ENCODE measurements around the gene BAIAP3.
A peak's percentile ranks its signal among the peaks of the same experiment; 100 is the strongest.

Gene BAIAP3

GRCh38 chr16:1379304-1380076, 46.0 kb downstream of the BAIAP3 start:
- intact Hi-C loops (cut with DNase I), result no loop called here

GRCh38 chr16:1380195-1380594, 46.8 kb downstream of the BAIAP3 start:
- DNase-seq, result no peak
- intact Hi-C loops (cut with DNase I), result no loop called here

More at GRCh38 chr16:1379304-1380076, 46.0 kb downstream of the BAIAP3 start:
- peak in 3 of 10 donors; percentile 28 to 45 (median 36) for DNase-seq

GRCh38 chr16:1381612-1382406, 48.4 kb downstream of the BAIAP3 start:
- no peak for DNase-seq
- intact Hi-C loops (cut with DNase I), result no loop called here

GRCh38 chr16:1383556-1383955, 50.1 kb downstream of the BAIAP3 start:
- intact Hi-C loops (cut with DNase I), result no loop called here
- DNase-seq, result no peak

- intact Hi-C loops (cut with DNase I), result no loop called here
These were observed 51.8 kb downstream of the BAIAP3 start for GRCh38 chr16:1385232-1385631.

GRCh38 chr16:1387331-1387730, 53.9 kb downstream of the BAIAP3 start:
- DNase-seq, result no peak
- intact Hi-C loops (cut with DNase I), result no loop called here

More at GRCh38 chr16:1385232-1385631, 51.8 kb downstream of the BAIAP3 start:
- DNase-seq, result peak in 2 of 10 donors; percentile 31 to 82

- DNase-seq, result no peak
- intact Hi-C loops (cut with DNase I), result no loop called here
These were observed 56.3 kb downstream of the BAIAP3 start for GRCh38 chr16:1389762-1390161.

- intact Hi-C loops (cut with DNase I), result no loop called here
- no peak for DNase-seq
These were observed 56.9 kb downstream of the BAIAP3 start for GRCh38 chr16:1390239-1390779.

- intact Hi-C loops (cut with DNase I), result no loop called here
- DNase-seq, result no peak
These were observed 59.4 kb downstream of the BAIAP3 start for GRCh38 chr16:1392826-1393225.

GRCh38 chr16:1393613-1394176, 60.2 kb downstream of the BAIAP3 start:
- intact Hi-C loops (cut with DNase I), result no loop called here
- DNase-seq, result no peak

- intact Hi-C loops (cut with DNase I), result no loop called here
- no peak for DNase-seq
These were observed 61.0 kb downstream of the BAIAP3 start for GRCh38 chr16:1394367-1394951.

GRCh38 chr16:1395444-1396031, 62.1 kb downstream of the BAIAP3 start:
- intact Hi-C loops (cut with DNase I), result no loop called here
- no peak for DNase-seq

- intact Hi-C loops (cut with DNase I), result no loop called here
- DNase-seq, result no peak
These were observed 64.3 kb downstream of the BAIAP3 start for GRCh38 chr16:1397779-1398178.

GRCh38 chr16:1398351-1398750, 64.9 kb downstream of the BAIAP3 start:
- no peak for DNase-seq
- intact Hi-C loops (cut with DNase I), result no loop called here
